NCI-H2227 treated with DMSO at 0.1 percent for 48 hours (cell line): ENCODE results near the gene MIDN.
"Not testable (repeated sequence)": the region's sequence is repeated elsewhere in the genome, so short reads cannot be mapped to it uniquely, and the experiment has no call there.

ENCODE experiments used
- DNase-seq: peaks from one replicate; lab custom pipeline; 2025; lab: John Stamatoyannopoulos, UW

Gene MIDN

DNA sequence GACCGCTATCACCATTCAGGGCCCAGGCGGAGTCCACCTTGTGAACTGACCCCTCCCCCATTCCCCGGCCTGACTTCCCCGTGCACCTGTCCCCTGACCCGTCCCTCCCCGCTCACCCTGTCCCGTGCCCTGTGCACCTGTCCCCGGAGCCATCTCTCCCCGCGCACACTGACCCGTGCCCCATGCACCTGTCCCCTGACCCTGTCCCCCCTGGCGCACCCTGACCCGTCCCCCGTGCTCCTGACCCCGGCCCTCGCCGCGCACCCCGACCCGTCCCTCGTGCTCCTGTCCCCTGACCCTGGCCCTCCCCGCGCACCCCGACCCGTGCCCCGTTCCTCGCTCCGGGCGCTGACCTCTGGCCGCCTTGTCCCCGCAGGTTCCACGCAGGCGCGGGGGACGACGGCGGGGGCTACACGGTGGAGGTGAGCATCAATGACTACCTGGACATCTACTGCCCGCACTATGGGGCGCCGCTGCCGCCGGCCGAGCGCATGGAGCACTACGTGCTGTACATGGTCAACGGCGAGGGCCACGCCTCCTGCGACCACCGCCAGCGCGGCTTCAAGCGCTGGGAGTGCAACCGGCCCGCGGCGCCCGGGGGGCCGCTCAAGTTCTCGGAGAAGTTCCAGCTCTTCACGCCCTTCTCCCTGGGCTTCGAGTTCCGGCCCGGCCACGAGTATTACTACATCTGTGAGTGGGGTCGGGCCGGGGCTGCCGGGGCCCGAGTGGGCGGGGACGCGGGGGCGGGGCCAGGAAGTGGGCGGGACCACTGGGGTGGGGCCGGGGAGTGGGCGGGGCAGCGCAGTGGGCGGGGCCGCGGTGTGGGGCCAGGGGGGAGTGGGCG lies 47.0 kb downstream of the MIDN start:
- DNase-seq = no peak

- DNase-seq = no peak
Measured at GRCh38 chr19:1296078-1296477, 47.7 kb downstream of the MIDN start.

GRCh38 chr19:1296575-1297271 lies 48.3 kb downstream of the MIDN start:
- DNase-seq = no peak

DNA sequence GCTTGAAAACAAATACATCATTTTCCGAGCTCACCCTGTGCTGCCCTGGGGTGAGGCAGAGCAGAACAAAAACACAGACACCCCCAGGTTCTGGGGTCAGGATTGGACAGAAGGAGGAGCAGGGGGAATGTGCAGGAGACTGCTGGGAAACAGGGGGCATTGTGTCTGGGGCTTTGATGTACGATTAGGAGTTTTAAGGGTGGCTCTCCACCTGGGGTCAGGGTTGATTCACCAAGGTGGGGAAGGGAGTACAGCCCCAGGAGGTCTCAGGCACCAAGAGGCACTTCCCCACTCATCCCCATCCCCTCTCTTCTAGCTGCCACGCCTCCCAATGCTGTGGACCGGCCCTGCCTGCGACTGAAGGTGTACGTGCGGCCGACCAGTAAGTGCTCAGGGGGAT lies 49.9 kb downstream of the MIDN start:
- no peak for DNase-seq

- DNase-seq = no peak
Measured at GRCh38 chr19:1299801-1300200, 51.4 kb downstream of the MIDN start.

DNA sequence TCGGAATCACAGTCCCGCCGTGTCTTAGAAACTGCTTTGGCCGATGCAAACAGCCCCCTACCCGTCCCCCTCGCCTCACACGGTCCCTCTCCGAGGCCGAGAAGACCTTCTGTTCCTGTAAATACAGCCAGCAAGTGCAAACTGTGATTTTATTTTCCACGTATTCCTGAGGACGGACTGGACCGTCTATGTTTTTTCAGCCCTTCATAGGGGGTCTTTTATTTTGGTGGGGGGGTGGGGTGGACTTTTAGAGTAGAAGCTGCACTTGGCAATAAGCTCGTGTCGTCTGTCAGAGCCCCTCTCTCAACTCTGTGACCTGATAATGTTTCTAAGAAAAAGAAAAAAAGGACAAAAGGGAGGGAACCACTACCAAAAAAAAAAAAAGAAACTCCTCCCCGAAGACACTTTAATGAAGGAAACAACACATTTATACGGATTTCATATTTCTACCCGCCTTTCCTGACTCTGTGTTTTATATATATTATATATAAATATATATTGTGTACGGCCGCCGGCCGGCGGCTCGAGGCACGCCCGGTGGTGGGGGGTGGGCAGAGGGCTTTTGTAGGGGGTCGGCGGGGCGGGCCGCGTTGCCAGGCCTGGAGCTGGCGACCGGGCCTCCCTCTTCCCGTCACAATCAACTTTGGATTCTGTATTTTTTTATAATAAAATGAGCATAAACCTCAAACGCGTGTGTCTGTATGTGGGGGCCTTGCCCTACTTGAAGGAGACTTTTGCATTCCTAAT lies 52.5 kb downstream of the MIDN start:
- DNase-seq = no peak

DNA sequence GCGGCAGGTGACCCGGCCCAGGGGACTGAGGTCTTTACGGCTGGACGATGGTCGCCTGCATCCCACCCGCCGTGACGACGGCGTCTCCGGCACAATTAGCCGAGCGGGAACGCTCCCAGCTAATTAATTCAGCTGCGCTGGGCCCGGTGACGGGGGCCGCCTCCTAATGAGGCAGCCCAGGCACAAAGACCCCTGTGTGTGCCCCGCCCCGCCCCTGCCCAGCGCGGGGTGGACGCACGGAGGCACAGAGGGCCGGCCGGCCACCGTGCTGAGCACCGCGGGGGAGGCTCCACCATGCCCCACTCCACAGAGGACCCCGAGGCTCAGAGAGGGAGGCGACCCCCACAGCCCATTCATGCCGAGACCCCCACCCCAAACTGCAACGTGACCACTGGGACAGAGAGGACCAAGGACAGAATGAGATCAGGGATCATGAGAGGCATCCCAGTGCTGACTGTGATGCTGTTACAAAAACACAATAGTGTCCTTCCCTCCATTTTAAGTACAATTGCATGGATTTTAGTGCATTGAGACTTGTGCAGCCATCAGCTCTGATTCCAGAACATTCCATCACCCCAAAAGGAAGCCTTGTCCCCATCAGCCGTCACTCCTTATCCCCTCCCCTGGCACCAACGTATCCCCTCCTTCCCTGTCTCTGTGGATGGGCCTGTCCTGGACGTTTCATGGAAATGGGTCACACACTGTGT lies 54.3 kb downstream of the MIDN start:
- no peak for DNase-seq

DNA sequence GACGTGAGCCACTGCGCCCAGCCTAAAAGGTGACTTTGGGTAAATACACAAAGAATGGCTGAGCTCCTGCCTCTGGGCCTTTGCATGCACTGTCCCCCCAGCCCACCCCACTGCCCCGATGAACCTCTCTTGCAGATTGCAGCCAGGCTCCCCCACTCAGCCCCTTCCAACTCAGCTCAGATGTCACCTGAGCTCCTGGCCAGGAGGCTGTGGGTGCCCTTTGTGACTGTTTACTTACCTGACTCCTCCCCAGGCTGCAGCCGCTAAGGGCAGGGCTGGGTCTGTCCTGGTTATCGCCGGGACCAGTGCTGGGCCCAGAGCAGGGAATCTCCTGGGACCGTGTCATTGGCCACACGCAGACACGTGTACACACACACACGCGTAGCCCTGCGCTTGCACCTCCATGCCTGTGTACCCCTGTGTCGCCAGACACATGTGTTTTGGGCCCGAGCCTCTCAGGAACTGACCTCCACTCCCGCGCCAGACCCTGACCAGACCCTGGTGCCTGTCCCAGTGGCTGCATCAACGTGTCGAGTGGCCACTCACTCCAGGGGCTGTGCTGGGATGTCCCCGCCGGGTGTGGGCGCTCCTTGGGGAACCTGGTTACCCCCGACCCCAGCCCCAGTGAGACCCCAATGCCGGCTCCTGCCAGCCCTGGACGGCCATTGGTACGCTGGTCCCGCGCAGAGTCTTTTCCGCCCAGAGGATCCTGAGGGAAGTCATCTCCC lies 56.0 kb downstream of the MIDN start:
- no peak for DNase-seq

- DNase-seq = not testable (repeated sequence)
Measured at GRCh38 chr19:1305354-1305753, 57.0 kb downstream of the MIDN start.

- no peak for DNase-seq
Measured at GRCh38 chr19:1307320-1307719, 58.9 kb downstream of the MIDN start.

- no peak for DNase-seq
Measured at GRCh38 chr19:1307755-1308303, 59.4 kb downstream of the MIDN start.

DNA sequence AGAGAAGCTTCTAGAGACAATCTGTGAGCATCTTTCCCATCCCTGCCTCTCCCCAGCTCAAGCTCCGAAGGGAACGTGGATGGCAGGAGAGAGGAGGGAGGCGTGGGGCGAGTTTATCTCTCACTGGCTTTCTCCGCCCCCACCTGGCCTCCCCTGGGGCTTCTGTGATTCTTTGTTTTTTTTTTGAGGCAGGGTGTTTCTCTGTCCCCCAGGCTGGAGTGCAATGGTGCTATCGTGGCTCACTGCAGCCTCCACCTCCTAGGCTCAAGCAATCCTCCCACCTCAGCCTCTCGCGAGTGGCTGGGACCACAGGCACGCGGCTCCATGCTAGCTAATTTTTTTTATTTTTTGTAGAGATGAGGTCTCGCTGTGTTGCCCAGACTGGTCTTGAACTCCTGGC lies 60.3 kb downstream of the MIDN start:
- no peak for DNase-seq
